Measurements from ENCODE around the gene PIK3R5.
"Not testable (repeated sequence)": the region's sequence is repeated elsewhere in the genome, so short reads cannot be mapped to it uniquely, and the experiment has no call there.

The PIK3R5 gene

DNA sequence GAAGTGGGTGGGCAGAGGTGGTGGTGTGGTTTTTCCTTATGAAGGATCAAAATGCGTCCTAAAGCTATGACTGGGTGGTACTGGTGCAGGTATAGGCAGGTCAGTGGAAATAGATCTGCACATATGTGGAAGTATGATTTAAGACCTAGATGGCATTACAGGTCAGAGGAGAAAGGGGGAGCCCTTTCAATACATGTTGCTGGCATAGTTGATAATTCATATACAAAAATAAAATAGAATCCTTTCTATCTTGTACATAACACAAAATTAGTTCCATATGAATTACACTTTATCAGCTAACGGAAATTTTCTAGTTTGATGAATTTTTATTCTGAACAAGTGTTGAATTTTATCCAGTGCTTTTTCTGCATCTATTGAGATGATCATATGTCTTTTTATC lies 20.8 kb upstream of the PIK3R5 start:
- DNase-seq (ENCODE audit: low read depth) = no peak

DNA sequence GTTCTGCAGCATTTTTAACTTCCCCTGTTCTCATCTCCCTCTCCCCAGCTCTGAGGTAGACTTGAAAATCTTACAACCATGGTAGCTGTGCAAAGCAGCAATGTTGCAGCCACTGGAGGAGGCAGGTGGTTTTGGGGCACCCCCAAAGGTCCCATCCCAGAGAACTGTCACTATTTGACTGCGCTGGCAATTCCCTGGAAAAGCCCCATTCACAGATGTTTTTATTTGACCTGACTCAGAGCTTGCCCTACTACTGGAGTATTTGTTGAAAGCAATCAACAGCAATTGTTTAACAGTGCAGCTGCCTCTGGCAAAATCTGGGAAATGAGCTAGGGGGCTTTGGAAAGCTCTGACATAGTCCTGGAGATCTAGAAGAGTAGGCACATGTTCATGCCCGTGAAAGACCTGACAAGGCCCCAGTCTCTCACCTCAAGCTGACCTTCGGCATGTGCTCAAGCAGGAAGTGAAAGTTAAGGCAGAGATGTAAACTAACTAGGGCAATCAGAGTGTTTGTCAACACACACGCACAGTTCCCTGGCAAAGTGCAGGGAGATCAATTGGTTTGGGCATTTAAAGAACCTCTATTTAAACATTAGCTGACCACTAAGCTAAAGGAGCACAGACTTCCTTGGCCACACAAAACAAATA lies 19.7 kb upstream of the PIK3R5 start:
- no peak for DNase-seq (ENCODE audit: low read depth)

DNA sequence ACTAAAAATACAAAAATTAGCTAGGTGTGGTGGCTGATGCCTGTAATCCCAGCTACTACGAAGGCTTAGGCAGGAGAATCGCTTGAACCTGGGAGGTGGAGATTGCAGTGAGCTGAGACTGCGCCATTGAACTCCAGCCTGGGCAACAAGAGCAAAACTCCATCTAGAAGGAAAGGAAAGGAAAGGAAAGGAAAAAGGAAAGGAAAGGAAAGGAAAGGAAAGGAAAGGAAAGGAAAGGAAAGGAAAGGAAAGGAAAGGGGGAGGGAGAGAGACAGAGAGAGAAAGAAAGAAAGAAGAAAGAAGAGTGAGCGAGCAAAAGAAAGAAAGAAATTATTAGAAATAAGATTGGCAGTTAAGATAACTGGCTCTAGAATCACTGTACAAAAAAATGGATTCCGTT lies 18.7 kb upstream of the PIK3R5 start:
- DNase-seq (ENCODE audit: low read depth) = not testable (repeated sequence)

DNA sequence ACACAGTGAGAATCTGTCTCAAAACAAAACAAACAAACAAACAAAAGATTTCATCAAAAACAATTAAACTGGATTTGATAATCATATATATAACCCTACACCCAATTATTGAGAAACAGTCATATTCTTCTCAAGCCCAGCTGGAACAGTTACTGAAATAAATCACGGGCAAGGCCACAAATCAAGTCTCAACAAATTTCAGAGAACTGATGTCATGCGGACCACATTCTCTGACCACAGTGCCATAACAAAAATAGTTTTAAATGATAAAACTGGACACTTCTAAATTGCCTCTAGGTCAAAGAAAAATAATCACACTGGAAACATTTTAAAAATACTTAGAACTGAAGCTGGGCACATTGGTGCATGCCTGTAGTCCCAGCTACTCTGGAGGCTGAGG lies 15.9 kb upstream of the PIK3R5 start:
- DNase-seq (ENCODE audit: low read depth) = no peak

DNA sequence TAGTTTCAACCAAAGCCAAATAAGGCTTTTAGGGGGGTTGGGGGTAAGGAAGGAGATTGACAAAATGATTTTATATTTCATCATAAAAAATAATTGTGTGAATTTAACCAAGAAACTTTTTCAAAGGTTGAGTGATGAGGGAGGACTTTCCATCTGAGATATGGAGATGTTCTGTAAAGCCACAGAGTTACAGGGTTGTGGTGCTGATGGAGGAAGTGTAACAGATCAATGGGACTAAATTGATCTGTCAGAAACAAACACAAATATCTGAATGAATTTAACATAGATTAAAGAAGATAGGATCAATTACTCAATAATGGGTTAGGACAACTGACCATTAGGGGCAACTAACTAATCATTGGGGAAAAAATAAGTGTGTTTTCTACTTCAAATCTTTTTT lies 14.2 kb upstream of the PIK3R5 start:
- DNase-seq (ENCODE audit: low read depth) = no peak

DNA sequence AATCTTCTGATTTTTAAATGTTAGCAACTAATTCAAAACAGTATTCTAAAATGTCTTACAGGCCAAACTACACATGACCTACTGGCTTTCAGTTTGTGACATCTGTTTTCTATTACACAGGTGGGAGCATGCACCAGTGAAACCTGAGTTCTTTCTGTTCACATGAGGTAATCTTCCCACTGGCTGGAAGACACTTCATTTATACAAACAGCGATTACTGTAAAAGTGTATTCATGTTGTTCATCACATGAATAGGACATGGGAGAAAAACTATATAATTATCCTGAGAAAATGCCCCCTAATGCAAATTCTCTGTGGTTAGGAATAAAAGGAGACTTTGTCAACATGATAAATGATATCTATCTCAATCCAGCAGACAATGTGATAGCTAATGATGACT lies 11.1 kb upstream of the PIK3R5 start:
- no peak for DNase-seq (ENCODE audit: low read depth)

DNA sequence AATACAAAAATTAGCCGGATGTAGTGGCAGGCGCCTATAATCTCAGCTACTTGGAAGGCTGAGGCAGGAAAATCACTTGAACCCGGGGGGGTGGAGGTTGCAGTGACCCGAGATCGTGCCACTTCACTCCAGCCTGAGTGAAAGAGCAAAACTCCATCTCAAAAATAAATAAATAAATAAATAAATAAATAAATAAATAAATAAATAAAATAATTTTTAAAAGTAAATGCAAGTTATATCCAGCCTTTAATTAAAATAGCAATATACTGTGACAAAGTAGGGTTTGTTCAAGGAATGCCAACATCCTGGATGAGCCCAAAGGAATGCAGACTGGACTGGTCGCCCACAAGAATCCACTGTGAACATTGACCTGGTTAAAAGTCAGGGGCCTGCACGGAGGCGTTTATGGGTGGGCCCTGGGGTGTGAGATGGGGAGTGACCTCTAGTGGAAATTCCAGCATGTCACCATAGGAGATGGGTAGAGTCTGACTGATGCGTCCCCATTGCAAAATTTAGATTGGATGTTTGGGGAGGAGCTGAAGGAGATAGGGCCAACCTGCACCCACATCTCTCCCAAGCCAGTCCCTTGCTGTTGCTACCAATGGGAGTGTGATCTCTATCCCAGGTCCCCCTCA lies 9.7 kb upstream of the PIK3R5 start:
- DNase-seq (ENCODE audit: low read depth) = no peak

DNA sequence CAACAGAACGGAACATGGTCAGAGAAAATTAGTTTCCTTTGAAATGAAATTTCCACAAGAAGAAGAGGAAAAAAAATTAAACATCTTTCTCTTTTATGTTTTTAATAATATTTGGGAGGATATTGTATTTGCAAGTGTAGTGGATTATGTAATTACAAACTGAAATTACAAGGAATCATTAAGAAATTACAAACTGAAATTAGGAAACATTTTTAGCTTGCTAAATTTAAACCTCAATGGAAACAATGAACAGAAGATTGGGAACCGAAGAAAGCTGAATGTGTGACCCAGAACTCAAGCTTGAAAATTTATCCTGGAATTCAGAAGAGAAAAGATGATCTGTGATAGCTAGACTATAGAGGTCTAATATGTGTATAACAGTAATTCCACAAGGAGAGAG lies 4.4 kb upstream of the PIK3R5 start:
- DNase-seq (ENCODE audit: low read depth) = no peak

DNA sequence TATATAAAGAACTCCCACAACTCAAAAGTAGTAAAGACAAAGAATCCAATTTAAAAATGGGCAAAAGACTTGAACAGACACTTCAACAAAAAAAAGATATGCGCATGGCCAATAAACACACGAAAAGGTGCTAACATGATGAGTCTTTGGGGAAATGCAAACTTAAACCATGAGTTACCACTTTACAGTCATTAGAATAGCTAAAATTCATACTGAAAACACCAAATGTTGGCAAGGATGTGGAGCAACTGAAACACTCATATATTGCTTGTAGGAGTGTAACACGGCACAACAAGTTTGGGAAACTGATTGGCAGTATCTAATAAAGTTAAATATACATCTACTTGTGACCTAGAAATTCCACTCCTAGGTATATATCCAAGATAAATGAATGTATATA lies 3.0 kb upstream of the PIK3R5 start:
- no peak for DNase-seq (ENCODE audit: low read depth)

DNA sequence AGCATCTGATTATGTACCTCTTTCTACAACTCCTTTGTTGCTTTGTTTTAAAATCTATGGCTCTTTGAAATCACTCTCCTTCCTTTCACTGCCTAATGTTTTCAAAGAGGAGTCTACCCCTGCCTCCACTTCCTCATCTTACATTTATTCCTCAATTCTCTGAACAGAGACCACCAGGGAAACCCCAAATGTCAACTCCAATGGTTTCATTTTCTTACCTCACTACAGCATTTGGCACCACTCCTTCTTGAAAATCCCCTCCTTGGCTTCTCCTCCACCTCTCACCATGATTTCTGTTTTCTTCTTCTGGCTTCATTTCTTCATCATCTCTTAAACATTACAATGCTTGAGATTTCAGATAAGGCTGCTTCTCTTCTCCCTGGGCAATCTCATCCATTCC lies 2.4 kb upstream of the PIK3R5 start:
- no peak for DNase-seq (ENCODE audit: low read depth)

DNA sequence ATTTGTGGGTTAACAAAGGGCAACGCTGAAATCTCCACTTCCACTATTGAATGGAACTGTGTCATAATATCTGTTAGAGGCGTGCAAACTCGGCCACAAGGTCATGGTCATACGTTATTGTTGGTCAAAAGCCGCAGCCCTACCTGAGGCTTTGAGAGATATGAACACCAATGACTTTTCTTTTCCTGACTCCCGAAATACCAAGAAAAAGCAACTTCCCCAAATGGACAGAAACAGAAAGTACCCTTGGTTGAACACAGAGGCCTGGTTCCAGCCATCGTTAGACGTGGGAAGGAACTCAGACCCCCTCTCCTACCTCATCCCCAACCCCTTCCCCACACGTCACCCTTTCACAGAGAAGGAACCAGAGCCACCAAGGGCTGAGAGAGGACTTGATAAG lies 1.4 kb upstream of the PIK3R5 start:
- DNase-seq (ENCODE audit: low read depth) = no peak

DNA sequence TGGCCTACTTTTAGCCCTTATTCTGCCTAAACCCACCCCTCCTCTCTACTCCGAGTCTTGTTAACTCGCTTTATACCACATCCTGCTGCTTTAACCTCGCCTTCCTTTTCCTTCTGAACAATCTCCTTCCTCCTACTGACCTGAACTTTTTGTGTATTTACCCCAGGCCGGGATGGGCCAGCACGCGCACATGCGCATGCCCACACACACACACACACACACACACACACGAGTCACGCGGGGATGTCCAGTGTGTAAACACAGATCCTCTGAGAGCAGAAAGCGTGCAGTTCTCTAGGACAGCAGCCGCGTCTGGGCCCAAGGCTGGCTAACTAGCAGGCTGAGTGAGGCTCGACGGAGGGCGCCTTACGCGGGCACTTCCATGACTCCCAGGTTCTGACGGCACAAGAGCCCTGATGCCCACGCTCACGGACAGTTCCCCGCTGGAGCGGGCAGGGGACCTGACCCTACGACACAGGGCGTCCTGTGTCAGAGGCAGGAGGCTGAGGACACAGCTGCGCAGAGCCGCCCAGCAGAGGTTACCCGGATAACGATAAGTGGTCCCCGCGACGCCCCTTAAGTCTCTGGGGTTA lies 610 bp downstream of the PIK3R5 start:
- no peak for DNase-seq (ENCODE audit: low read depth)

DNA sequence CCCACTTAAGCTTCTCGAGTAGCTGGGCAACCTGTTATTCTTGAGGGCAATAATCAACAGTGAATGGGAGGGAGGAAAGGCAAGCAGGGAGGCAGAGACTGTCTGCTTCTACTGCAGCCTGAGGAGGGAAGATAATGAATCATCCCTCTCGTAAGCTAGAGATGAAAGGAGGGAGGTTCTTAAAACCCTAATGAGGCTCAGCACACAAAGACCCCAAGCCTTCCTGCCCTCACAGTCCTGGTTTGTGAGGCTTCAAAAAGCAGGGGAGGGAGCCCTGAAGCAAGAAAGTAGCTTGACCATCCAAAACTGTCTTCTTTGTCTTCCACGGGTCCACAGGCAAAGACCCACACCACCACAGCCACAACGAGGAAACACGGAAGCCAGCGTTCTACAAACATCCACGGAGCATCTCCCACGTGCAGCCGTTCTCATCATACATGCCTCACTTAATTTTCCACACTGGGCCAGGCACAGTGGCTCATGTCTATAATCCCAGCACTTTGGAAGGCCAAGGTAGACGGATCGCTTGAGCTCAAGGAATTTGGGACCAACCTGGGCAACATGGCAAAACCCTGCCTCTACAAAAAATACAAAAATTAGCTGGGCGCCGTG lies 1.8 kb downstream of the PIK3R5 start:
- DNase-seq (ENCODE audit: low read depth) = no peak

DNA sequence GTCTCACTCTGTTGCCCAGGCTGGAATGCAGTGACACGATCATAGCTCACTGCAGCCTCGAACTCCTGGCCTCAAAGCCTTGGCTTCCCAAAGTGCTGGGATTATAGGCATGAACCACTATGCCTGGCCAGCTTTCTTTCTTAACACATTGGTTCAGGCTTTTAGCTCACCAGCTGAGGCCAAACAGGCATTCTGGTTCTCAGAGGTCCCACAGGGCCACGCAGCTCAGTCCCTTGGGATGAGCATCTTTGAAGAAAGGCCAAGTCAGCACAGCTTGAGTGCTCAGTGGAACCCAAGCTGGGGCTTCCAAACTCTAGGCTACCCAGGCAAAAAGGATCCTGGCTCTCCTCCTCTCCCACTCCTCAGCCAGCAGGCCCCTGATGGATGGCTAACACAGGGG lies 2.5 kb downstream of the PIK3R5 start:
- DNase-seq (ENCODE audit: low read depth) = no peak

DNA sequence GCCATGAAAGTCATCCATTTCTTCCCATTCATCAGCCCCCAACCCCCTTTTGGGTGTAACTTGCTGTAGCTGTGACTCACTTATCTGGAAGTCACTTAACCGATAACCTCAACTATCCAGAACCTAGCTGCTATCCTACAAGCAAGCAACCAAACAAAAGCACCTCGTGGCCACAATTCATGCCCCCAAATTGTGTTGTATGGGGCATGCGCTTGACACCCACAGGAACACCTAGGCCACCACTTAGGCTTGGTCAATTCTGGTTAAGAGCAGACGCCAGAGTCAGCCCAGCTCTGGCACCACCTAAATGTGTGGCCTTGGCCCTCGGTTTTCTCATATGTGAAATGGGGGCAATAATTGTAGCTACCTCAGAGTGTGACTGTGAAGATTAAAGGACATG lies 3.7 kb downstream of the PIK3R5 start:
- DNase-seq (ENCODE audit: low read depth) = no peak

DNA sequence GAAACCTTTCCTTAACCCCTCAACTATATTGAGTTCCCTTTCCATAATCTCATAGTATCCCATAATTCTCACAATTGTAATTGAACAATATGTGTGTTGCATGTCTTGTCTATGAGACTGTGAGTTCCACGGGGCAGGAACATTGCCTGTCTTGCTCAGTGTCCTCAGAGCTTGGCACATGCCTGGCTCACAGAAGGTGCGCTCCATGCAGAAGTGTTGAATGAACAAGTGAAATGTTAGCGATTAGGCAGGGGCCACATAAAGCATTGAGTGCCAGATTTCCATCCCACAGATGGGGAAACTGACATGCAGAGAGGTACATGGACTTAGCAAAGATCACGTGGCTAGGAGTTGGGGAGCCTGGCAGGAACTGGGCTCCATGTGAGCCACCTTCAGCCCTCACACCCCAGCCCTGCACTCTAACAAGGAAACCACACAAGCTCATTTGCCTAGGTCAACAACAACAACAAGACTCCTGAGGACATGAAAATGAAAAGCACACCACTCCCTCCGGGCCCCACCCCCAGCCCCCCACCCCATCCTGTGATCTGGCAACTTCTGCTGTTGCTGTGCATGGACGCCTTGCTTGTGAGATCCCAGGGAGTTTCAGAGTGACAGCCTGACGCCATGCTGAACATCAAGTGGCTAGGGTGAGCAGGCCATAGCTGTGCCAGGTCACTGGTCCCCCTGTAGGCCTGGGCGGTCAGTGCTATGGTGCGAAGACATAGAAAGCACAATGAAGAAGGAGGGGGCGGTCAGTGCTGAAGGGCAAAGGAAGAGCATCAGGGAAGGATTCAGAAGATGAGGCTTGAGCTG lies 5.0 kb downstream of the PIK3R5 start:
- no peak for DNase-seq (ENCODE audit: low read depth)

DNA sequence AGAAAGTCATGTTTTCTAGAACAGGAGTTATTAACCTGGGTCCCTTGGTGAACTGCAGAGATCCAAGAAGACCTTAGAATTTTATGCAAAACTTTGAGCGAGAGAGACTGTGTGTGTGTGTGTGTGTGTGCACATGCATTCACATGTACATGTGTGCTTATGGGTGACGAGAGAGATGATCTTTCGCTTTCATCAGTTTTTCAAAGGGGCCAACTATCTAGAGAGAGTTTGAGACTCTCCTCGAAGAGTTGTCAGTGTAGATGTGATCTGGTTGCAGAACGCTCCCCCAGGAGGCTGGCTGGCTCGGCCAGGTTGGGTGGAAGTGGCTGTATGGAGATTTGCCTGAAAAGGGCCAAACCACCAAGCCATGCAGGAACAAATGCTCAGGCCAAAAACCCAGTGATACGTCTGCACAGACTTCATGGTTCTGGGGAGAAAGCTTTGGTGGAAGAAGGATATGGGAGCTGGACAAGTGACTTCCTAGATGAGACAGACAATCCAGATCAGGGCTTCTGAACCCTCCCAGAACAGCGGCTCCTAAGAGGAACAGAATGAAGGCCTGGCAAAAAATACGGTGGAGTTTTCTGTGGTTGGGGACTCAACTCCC lies 6.1 kb downstream of the PIK3R5 start:
- DNase-seq (ENCODE audit: low read depth) = no peak

DNA sequence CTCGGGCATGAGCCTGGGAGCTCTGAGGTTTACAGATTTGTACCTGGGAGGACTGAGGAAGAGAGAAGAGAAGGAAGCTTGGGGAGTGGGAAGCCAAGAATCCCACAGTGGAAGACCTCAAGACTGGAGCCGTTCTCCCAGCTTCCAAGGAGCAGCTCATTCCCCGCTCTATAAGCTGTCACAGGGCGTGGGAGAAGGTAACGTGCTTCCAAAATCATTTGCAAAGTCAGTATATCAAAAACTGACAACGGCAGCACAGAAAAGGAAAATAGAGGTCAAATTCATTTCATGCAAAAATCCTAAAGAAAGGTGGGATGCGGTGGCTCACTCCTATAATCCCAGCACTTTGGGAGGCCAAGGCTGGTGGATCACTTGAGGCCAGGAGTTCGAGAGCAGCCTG lies 7.8 kb downstream of the PIK3R5 start:
- no peak for DNase-seq (ENCODE audit: low read depth)

DNA sequence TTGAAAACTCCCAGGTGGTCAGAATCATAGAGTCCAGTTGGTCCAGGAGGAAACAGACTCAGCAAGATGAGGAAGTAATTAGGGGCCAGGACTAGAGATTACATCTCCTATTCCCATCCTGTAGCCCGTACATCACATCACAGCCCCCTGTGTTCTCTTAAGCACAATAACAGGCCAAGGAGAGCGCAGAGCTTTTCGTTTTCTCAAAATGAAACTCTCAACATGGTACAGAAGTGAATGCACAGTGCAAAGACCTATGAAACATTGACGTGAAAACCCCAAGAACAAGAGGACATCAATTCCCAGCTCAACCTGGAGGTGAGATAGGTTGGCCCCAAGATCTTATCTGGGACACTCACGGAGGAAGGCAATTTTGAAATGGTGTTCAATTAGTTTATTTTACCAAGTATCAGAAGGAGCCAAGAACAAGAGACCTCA lies 9.0 kb downstream of the PIK3R5 start:
- no peak for DNase-seq (ENCODE audit: low read depth)

DNA sequence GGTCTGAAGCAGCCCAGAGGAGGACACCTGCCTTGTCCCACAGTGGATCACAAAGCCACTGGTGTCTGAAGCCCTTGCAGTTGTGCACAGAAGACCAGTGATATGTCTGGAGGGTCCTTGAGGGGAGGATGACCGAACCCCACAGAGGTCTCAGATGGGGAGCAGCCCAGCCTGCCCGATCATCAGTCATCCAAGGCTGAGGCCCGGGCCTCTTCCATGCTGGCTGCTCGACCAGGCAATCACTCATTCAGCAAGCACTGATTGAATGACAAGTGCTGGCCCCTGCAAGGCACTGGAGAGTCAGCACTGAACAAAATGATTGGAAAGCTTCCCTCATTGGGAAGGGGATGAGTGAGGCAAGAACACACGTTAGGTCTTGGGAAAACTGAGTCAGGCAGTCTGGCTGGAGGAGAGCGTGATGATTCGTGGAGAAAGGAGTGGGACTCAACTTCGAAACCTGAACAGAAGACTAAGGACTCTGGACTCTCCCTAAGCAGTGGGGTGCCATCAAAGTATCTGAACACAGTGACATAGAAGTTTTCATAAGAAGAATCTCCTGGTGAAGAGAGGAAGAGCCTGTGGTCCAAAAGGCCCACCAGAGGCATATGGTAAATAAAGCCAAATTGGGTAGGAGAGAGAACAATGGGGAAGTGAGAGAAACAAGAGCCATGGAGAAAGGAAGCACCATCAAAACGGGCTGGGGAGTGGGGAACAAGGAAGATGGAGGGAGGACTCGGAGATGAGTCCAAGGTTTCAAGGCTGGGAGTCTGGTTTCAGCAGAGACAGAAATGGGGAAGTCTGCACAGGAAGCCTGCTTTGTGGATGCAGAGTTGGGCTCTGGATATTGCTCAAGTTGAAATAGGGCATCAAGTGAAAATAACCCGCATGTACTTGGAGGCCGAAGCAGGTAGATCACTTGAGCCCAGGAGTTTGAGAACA lies 10.2 kb downstream of the PIK3R5 start:
- DNase-seq (ENCODE audit: low read depth) = no peak

DNA sequence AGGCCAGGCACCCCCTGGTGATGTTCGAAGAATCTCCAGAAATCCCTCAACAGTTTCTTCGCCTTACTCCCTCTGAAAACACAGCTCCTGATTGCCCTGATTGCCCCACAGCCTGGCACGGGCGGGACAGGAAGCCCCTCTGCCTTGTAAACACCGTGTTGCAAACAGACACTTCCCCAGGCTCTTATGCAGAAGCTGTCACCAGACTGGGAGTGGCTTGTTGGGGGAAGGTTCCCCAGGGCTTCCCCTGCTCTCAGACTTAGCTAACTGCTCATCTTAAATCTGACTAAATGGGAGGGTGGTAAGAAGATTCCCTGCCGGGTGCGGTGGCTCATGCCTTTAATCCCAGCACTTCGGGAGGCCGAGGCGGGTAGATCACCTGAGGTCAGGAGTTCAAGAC lies 11.2 kb downstream of the PIK3R5 start:
- peak; percentile 63 for DNase-seq (ENCODE audit: low read depth)
